Progenitor cell of endocrine pancreas (in vitro differentiated cells): Measurements from ENCODE around the gene KAZN. TPM values are rescaled to one million over a fixed set of nuclear protein-coding genes. Genes with fewer than 3 reads are reported as not detected.

Experiments
- DNase-seq: peaks from one replicate; pipeline ENCODE4 v3.0.0; 2021; ENCODE audit warnings: low spot score; ENCODE audit not compliant: unreplicated experiment
- H3K27ac Mint-ChIP-seq: 2 replicates; pipeline ENCODE4 v1.8.0; 2021; ENCODE audit warnings: mild to moderate bottlenecking, moderate library complexity, mixed read lengths
- H3K27me3 Mint-ChIP-seq: 2 replicates; pipeline ENCODE4 v1.8.0; 2021; ENCODE audit warnings: mixed read lengths
- H3K36me3 Mint-ChIP-seq: 2 replicates; pipeline ENCODE4 v1.8.0; 2022; ENCODE audit warnings: mixed read lengths; ENCODE audit not compliant: insufficient read depth
- H3K4me1 Mint-ChIP-seq: 2 replicates; pipeline ENCODE4 v1.8.0; 2021; ENCODE audit warnings: low read depth, mixed read lengths
- H3K4me3 Mint-ChIP-seq: 2 replicates; pipeline ENCODE4 v1.8.0; 2021; ENCODE audit warnings: low read depth, mild to moderate bottlenecking, moderate library complexity, mixed read lengths
- H3K9me3 Mint-ChIP-seq: 2 replicates; pipeline ENCODE4 v1.8.0; 2021; ENCODE audit warnings: low read depth, mixed read lengths
- total RNA-seq: library from RNA; stranded (reverse); gene quantifications from 2 replicates; pipeline ENCODE4 v1.2.1, GENCODE V29; 2021
- TF ChIP-seq, protein P1 (sequence below): fragments of 200-600 bp; sonication (generic); IDR thresholded peaks from one replicate; pipeline ENCODE4 v1.5.0; 2021; ENCODE audit warnings: antibody characterized with exemption, mild to moderate bottlenecking; ENCODE audit not compliant: unreplicated experiment

Gene KAZN
- total RNA-seq, 1 donor from 2014 or later: 12.9 TPM

GRCh38 chr1:14845851-14846250, 247.4 kb downstream of the KAZN start:
- Mint-ChIP-seq H3K4me1 (no peaks in the 10 kb centered on the region), H3K27ac (no peak overlapping the region), H3K36me3 (peaks cover 9% of the 10 kb centered on the region), H3K9me3 (peaks cover 16% of the 10 kb centered on the region), H3K4me3 (no peak overlapping the region), H3K27me3 (no peaks in the 10 kb centered on the region)
- no peak for DNase-seq
- TF ChIP-seq, protein P1, sequence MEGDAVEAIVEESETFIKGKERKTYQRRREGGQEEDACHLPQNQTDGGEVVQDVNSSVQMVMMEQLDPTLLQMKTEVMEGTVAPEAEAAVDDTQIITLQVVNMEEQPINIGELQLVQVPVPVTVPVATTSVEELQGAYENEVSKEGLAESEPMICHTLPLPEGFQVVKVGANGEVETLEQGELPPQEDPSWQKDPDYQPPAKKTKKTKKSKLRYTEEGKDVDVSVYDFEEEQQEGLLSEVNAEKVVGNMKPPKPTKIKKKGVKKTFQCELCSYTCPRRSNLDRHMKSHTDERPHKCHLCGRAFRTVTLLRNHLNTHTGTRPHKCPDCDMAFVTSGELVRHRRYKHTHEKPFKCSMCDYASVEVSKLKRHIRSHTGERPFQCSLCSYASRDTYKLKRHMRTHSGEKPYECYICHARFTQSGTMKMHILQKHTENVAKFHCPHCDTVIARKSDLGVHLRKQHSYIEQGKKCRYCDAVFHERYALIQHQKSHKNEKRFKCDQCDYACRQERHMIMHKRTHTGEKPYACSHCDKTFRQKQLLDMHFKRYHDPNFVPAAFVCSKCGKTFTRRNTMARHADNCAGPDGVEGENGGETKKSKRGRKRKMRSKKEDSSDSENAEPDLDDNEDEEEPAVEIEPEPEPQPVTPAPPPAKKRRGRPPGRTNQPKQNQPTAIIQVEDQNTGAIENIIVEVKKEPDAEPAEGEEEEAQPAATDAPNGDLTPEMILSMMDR: no peak

DNA sequence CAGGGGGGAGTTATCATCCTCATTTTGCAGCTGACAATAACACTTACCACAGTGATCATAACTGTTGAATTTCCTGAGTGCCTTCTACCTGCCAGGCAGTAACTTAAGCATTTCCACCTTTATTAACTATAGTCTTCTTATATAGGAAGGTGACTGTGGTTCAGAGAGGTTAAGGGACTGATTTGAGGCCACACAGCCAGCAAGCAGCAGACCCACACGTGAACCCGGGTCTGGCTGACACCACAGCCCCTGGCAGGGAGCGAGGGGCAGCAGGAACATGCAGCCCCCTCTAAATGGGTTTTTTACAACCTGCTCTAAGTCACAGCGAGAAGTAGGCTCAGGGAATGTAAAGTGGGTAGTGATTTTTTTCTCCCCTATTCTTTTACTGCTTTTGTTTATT, 248.2 kb downstream of the KAZN start:
- Mint-ChIP-seq H3K9me3 (peaks cover 12% of the 10 kb centered on the region), H3K4me1 (no peaks in the 10 kb centered on the region), H3K27ac (no peak overlapping the region), H3K36me3 (peaks cover 8% of the 10 kb centered on the region), H3K27me3 (no peaks in the 10 kb centered on the region), H3K4me3 (no peak overlapping the region)
- TF ChIP-seq, protein P1: no peak
- no peak for DNase-seq

DNA sequence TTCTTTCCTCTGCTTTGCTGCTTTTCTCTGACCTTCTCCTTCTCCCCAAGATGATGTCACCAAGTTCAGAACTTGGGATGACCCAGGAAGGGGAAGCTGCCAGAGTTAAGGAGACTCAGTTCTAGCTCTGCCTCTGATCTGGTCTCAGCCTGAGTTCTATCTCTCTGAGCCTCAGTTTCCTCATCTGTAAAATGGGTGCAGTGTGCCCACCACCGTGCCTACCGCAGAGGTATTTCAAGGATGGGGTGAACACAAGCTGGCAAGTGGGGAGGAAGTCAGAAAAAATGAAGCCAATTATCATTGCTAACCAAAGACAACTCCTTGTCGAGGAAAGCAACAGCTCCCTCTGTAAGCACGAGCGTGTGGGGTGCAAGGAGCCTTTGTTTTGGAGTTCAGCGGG, 249.7 kb downstream of the KAZN start:
- Mint-ChIP-seq H3K4me3 (no peak overlapping the region), H3K4me1 (no peaks in the 10 kb centered on the region), H3K27ac (no peak overlapping the region), H3K27me3 (no peaks in the 10 kb centered on the region), H3K36me3 (no peaks in the 10 kb centered on the region), H3K9me3 (peaks cover 4% of the 10 kb centered on the region)
- no peak for DNase-seq
- TF ChIP-seq, protein P1: no peak

- TF ChIP-seq, protein P1: no peak
- no peaks in the 10 kb centered on the region for H3K4me1 Mint-ChIP-seq
- no peaks in the 10 kb centered on the region for H3K27me3 Mint-ChIP-seq
- H3K36me3 Mint-ChIP-seq: no peaks in the 10 kb centered on the region
- no peak for DNase-seq
- peaks cover 4% of the 10 kb centered on the region for H3K9me3 Mint-ChIP-seq
- no peak overlapping the region for H3K4me3 Mint-ChIP-seq
- H3K27ac Mint-ChIP-seq: no peak overlapping the region
Observed at GRCh38 chr1:14848625-14849024, 250.1 kb downstream of the KAZN start.

DNA sequence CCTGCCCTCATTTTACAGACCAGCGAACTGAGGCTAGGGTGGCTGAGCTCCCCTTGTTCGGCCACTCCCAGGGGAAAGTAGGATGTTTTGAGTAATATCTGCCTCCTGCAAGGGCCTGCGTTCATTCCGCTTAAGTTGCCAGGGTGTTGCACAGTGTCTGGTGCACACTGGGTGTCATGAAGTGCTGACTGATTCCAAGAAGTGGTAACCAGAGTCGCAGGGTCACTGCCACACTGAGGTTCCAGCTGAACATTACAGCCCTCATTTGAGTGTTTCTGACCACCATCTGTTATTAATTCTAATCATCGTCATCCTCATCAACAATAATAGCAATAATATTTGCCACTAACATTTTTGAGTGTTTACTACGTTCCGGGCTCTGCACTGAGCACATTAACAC, 250.6 kb downstream of the KAZN start:
- peaks cover 4% of the 10 kb centered on the region for H3K9me3 Mint-ChIP-seq
- no peaks in the 10 kb centered on the region for H3K27me3 Mint-ChIP-seq
- no peak overlapping the region for H3K4me3 Mint-ChIP-seq

More for the DNA sequence above, 250.6 kb downstream of the KAZN start:
- TF ChIP-seq, protein P1: no peak
- Mint-ChIP-seq H3K27ac (no peak overlapping the region), H3K36me3 (no peaks in the 10 kb centered on the region), H3K4me1 (no peaks in the 10 kb centered on the region)
- DNase-seq: no peak
